Psoas muscle (tissue), 8 donors: ENCODE results near the gene RP2. TPM values are rescaled to one million over a fixed set of nuclear protein-coding genes. Genes with fewer than 3 reads are reported as not detected.
A peak's percentile ranks its signal among the peaks of the same experiment; 100 is the strongest.

ENCODE experiments used
- ATAC-seq, 4 donors: fragments of 200-7000 bp; cut with Tn5 transposase; one replicate each; pipeline ENCODE4 v1.9.1; 2020; ENCODE audit warnings: moderate library complexity in 3 of 4, mild to moderate bottlenecking in 2 of 4
- DNase-seq, 2 donors: peaks; one replicate each; pipeline ENCODE4 v3.0.0-alpha.2; 2020
- H3K27ac ChIP-seq: fragments of 200-600 bp; one replicate; pipeline ENCODE4 v1.8.0; 2022
- H3K27me3 ChIP-seq, 3 donors: fragments of 200-600 bp in 1 of 3; one replicate each; pipeline versions ENCODE4 v1.6.1 to v1.8.0; 2013 to 2022; ENCODE audit warnings: low read length in 2 of 3, mild to moderate bottlenecking in 2 of 3, moderate library complexity in 1 of 3; ENCODE audit not compliant: insufficient read depth in 3 of 3
- H3K36me3 ChIP-seq, 2 donors: fragments of 200-600 bp in 1 of 2; one replicate each; pipeline versions ENCODE4 v1.6.1 to v1.8.0; 2013 to 2022; ENCODE audit warnings: low read depth in 1 of 2, mild to moderate bottlenecking in 1 of 2, moderate library complexity in 1 of 2; ENCODE audit not compliant: insufficient read depth in 1 of 2
- H3K4me1 ChIP-seq: fragments of 200-600 bp; one replicate; pipeline ENCODE4 v1.8.0; 2022
- H3K4me3 ChIP-seq: fragments of 200-600 bp; one replicate; pipeline ENCODE4 v1.8.0; 2022; ENCODE audit warnings: mild to moderate bottlenecking
- H3K9me3 ChIP-seq: fragments of 200-600 bp; one replicate; pipeline ENCODE4 v1.8.0; 2022
- CTCF ChIP-seq: fragments of 200-600 bp; IDR thresholded peaks from one replicate; pipeline ENCODE4 v1.8.0; 2022; ENCODE audit warnings: antibody characterized with exemption
- WGBS, 3 donors: extraction: QIAGEN DNeasy Blood & Tissue Kit; methylation state at CpG; one replicate each; pipeline versions ENCODE4 v1.1.6 to v1.1.7; 2013; 5-methylcytosine and 5-hydroxymethylcytosine counted together
- intact Hi-C, 2 donors: fragments of 100-400 bp; cut with DNase I; formaldehyde crosslinking; loops; one replicate each; pipeline versions ENCODE4 v1.11.0 to v1.14.2; 2022
- polyA plus RNA-seq, 3 donors: library from polyadenylated mRNA; stranded (reverse); fragments of 200-250 nt; gene quantifications; one replicate each; pipeline ENCODE4 v1.2.3, GENCODE V29; 2013
- total RNA-seq, 4 donors: library from RNA; stranded (reverse); fragmentation: NEBNext Ultra II Directional in 2 of 4; extraction: Animal tissue kit (Norgen Biotek cat#: 25700) in 2 of 4; gene quantifications; one replicate each; pipeline versions ENCODE4 v1.2.1 to v1.2.4, GENCODE V29; 2021 to 2023
- donor health status: healthy with polysubstance abuse.
- donor health status: DM: no; HTN: no; CAD: no; lungs with moderate emphysema.
- donor health status: Bipolar disorder and iron deficiency.
- donor health status: healthy.
- donor health status: DM: yes; HTN: yes; CAD: no.
- donor health status: DM: no; HTN: no; CAD: no.
- donor health status: DM: no; HTN: no; CAD: no.
- donor health status: DM: yes; HTN: yes; CAD: no.

The RP2 gene
- total and polyA plus RNA-seq, 7 donors, result 1.5 to 2.7 (median 2.0) TPM

- peaks cover 0 to 2% (median 0%) of the 10 kb centered on the region in 3 donors for H3K27me3 ChIP-seq
- ATAC-seq (no peak), DNase-seq (no peak)
- 25 to 45% (median 27%) methylated on average over 2 of the region's 2 CpGs for WGBS, 3 donors
- no peak overlapping the region for H3K27ac ChIP-seq
- H3K4me3 ChIP-seq, result no peak overlapping the region
- no peak for TF ChIP-seq CTCF
- H3K4me1 ChIP-seq, result no peaks in the 10 kb centered on the region
- H3K9me3 ChIP-seq, result no peaks in the 10 kb centered on the region
- intact Hi-C loops, result no loop called here
- no peaks in the 10 kb centered on the region for H3K36me3 ChIP-seq
These were observed 13.4 kb upstream of the RP2 start for GRCh38 chrX:46823481-46823880.

- no peaks in the 10 kb centered on the region for H3K36me3 ChIP-seq
- 61 to 71% (median 61%) methylated on average over 6 of the region's 6 CpGs for WGBS, 3 donors
- H3K9me3 ChIP-seq, result no peaks in the 10 kb centered on the region
- TF ChIP-seq CTCF, result no peak
- DNase-seq, result no peak
- intact Hi-C loops, result no loop called here
- no peaks in the 10 kb centered on the region for H3K4me1 ChIP-seq
- H3K4me3 ChIP-seq, result no peak overlapping the region
- no peaks in the 10 kb centered on the region for H3K27me3 ChIP-seq
- no peak overlapping the region for H3K27ac ChIP-seq
- no peak for ATAC-seq
These were observed 5.0 kb upstream of the RP2 start for GRCh38 chrX:46831765-46832327.

- intact Hi-C loops, result loop anchor here in 1 of 2 donors (5.0 kb wide), 1 partner anchor 74 kb away; the partner anchor contains the start of gene JADE3
- Histone ChIP-seq H3K4me3 (peak overlapping the region; percentile 84), H3K27me3 (no peaks in the 10 kb centered on the region), H3K4me1 (no peaks in the 10 kb centered on the region), H3K9me3 (no peaks in the 10 kb centered on the region), H3K27ac (peak overlapping the region; percentile 79), H3K36me3 (no peaks in the 10 kb centered on the region)
- no peak for TF ChIP-seq CTCF
- 3 to 33% (median 5%) methylated on average over 20 of the region's 20 CpGs for WGBS, 3 donors
- DNase-seq, result no peak
- ATAC-seq, result no peak
These were observed 979 bp downstream of the RP2 start for GRCh38 chrX:46837558-46838485.

GRCh38 chrX:46838486-46838870 is 1.6 kb downstream of the RP2 start:
- Histone ChIP-seq H3K27me3 (no peaks in the 10 kb centered on the region), H3K27ac (no peak overlapping the region), H3K4me1 (no peaks in the 10 kb centered on the region), H3K4me3 (peak overlapping the region; percentile 84), H3K9me3 (no peaks in the 10 kb centered on the region), H3K36me3 (no peaks in the 10 kb centered on the region)
- intact Hi-C loops, result loop anchor here in 1 of 2 donors (5.0 kb wide), 1 partner anchor 74 kb away; the partner anchor contains the start of gene JADE3
- DNase-seq (no peak), ATAC-seq (no peak)
- 28 to 40% (median 39%) methylated on average over 1 of the region's 1 CpG for WGBS, 3 donors
- no peak for TF ChIP-seq CTCF
